ENCODE data around the gene MMAB.
A peak's percentile ranks its signal among the peaks of the same experiment; 100 is the strongest.

GRCh38 chr12:109573029-109573913 lies at the start of gene MMAB, which contains the start of gene MVK:
- TF ChIP-seq CTCF (IDR thresholded peaks at IDR 0.05) (no peak), POLR2AphosphoS5 (IDR thresholded peaks at IDR 0.05) (peak; percentile 90), POLR2A (IDR thresholded peaks at IDR 0.05) (peak; percentile 53 to 61), EP300 (IDR thresholded peaks at IDR 0.05) (no peak)

All from gastroesophageal sphincter (tissue), 3 donors.